ENCODE measurements around the gene ACSL1.

Gene ACSL1

DNA sequence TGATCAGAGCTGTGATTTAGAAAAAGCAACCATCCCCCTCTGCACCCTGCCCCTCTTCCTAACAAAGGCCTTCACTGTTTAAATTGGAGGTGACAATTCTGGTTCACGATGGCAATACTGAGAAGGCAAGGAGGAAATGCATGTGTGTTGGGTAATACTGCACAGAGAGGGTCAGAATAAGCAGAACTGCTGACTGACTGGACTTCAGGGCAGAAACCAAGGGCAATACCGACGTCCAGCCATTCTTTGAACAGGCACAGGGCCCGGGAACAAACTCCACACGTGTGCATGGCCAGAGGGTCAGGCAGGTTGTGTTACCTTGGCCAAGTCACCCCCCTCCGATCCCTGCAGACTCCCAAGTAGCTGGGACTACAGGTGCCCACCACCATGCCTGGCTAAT lies 6.0 kb downstream of the ACSL1 start:
- DNase-seq (ENCODE audit: low read depth), result peak; percentile 59
- H3K4me3 ChIP-seq (ENCODE audit: low read depth, low read length), result no peak overlapping the region
- TF ChIP-seq, protein P1, sequence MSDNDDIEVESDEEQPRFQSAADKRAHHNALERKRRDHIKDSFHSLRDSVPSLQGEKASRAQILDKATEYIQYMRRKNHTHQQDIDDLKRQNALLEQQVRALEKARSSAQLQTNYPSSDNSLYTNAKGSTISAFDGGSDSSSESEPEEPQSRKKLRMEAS (IDR thresholded peaks at IDR 0.05; ENCODE audit: low read depth, low read length), result no peak
- TF ChIP-seq, protein P2, sequence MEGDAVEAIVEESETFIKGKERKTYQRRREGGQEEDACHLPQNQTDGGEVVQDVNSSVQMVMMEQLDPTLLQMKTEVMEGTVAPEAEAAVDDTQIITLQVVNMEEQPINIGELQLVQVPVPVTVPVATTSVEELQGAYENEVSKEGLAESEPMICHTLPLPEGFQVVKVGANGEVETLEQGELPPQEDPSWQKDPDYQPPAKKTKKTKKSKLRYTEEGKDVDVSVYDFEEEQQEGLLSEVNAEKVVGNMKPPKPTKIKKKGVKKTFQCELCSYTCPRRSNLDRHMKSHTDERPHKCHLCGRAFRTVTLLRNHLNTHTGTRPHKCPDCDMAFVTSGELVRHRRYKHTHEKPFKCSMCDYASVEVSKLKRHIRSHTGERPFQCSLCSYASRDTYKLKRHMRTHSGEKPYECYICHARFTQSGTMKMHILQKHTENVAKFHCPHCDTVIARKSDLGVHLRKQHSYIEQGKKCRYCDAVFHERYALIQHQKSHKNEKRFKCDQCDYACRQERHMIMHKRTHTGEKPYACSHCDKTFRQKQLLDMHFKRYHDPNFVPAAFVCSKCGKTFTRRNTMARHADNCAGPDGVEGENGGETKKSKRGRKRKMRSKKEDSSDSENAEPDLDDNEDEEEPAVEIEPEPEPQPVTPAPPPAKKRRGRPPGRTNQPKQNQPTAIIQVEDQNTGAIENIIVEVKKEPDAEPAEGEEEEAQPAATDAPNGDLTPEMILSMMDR (IDR thresholded peaks at IDR 0.05; ENCODE audit: low read depth, low read length), result no peak
- TF ChIP-seq POLR2A (IDR thresholded peaks at IDR 0.05; ENCODE audit: extremely low read depth, insufficient read length) (no peak), MYC (IDR thresholded peaks at IDR 0.05; ENCODE audit: low read depth, low read length) (no peak)

DNA sequence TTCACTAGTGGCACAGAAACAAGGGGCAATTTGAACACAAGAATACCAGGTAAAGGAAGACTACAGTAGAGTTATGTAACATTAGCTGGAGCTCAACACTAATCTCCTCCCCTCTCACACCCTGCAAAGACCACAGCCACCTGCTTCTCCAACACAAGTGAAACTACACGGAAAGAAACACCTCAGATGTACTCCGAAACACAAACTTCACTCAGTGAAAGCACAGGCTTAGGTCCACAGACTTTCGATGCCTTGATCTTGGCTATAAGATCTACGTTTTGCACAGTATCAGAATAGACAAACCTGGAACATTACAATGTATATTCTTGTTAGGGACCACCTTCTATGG lies 7.6 kb downstream of the ACSL1 start:
- no peak for TF ChIP-seq MYC (IDR thresholded peaks at IDR 0.05; ENCODE audit: low read depth, low read length)
- TF ChIP-seq POLR2A (IDR thresholded peaks at IDR 0.05; ENCODE audit: extremely low read depth, insufficient read length), result no peak
- TF ChIP-seq, protein P2 (IDR thresholded peaks at IDR 0.05; ENCODE audit: low read depth, low read length), result no peak
- TF ChIP-seq, protein P1 (IDR thresholded peaks at IDR 0.05; ENCODE audit: low read depth, low read length), result no peak
- DNase-seq (ENCODE audit: low read depth), result no peak
- no peak overlapping the region for H3K4me3 ChIP-seq (ENCODE audit: low read depth, low read length)

DNA sequence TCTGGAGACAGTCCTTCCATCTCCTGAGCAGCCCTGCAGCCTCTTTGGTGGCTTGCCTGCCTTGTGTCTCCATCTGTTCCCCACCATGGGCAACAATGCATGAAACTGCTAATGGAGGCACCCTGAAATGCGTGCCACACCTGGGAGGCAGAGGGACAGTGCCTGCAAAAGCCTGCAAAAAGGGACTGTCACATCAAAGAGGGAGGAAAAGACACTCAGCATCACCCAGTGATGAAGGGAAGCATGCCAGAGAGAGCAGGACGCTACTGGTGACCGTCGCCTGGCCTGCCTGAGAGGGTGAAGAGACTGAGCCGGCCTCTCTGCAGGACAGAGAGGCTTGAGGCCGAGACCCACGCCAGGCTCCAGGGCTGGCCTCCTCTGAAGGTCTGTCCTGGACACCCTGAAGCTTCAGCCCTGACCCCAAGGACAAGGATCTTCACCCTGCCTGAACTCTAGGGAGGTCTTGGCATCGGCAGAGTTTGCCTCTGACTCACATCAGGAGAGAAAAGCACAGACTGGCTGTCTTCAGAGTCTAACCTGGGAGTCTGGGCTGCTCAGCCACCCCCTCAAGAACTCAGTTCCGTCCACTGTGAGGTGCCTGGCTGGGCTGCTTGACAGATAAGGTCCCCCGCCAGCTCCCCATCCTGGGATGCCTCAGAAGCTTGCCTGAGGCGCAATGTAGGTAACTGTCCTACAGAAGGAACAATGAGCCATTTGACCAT lies 8.1 kb downstream of the ACSL1 start:
- TF ChIP-seq POLR2A (IDR thresholded peaks at IDR 0.05; ENCODE audit: extremely low read depth, insufficient read length), result no peak
- TF ChIP-seq, protein P2 (IDR thresholded peaks at IDR 0.05; ENCODE audit: low read depth, low read length), result no peak
- no peak for TF ChIP-seq MYC (IDR thresholded peaks at IDR 0.05; ENCODE audit: low read depth, low read length)
- TF ChIP-seq, protein P1 (IDR thresholded peaks at IDR 0.05; ENCODE audit: low read depth, low read length), result no peak
- DNase-seq (ENCODE audit: low read depth), result no peak
- H3K4me3 ChIP-seq (ENCODE audit: low read depth, low read length), result no peak overlapping the region

DNA sequence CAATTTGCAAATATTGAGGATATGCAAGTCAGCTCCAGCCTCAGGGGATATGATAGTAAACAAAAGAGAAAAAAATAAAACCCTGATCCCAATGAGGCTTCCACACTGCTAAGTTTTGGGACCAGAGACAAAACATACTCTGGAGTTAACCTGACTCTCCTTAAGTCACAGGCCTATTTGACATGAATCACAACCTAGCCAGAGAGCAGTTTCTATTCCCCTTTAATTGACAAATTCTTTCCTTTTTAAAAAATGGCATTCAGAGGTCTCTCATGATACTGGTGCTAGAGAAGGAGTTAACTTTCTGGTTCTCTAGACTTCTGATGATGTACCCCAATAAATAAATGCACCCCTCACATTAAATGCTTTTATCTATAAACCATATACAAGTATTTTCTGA lies 8.8 kb downstream of the ACSL1 start:
- DNase-seq (ENCODE audit: low read depth), result no peak
- TF ChIP-seq, protein P2 (IDR thresholded peaks at IDR 0.05; ENCODE audit: low read depth, low read length), result no peak
- no peak for TF ChIP-seq POLR2A (IDR thresholded peaks at IDR 0.05; ENCODE audit: extremely low read depth, insufficient read length)
- TF ChIP-seq, protein P1 (IDR thresholded peaks at IDR 0.05; ENCODE audit: low read depth, low read length), result no peak
- no peak for TF ChIP-seq MYC (IDR thresholded peaks at IDR 0.05; ENCODE audit: low read depth, low read length)

DNA sequence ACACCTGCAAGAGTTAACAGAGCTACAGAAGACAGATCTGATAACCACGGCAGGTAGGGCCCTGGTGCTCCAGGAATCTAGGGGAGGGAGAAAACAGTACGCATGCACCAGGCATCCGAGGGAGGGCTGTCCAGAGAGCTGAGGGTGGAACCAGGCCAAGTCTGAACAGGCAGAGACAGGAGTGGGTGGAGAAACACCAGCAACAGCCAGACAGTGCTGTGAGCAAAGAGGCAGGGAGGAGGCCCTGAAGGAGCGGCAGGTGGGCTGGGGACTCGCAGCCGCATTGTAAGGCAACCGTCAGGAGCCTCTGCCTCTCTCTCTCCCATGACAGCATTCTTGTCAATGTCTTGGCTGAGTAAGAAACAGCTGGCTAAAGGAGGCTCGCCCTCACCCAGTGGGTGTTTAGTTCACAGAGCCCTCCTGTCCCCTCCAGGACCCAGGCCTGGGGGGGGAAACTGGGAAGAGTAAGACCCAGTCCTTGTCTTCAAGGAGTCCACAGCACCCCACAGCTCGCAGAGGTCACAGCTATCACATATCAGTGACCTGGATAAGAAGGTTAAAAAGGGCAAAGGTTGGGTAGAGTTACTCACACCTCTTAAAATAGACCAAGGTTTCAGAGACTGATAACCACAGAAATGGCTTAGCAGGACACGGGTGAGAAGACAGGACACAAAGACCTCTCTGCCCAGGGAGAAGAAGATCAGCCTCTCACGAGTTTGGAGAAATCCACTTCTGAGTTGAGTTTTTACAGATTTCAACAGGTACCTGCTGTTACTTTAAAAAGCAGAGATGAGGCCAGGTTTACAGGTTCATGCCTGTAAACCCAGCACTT lies 10.5 kb downstream of the ACSL1 start:
- no peak for TF ChIP-seq MYC (IDR thresholded peaks at IDR 0.05; ENCODE audit: low read depth, low read length)
- no peak for TF ChIP-seq POLR2A (IDR thresholded peaks at IDR 0.05; ENCODE audit: extremely low read depth, insufficient read length)
- TF ChIP-seq, protein P2 (IDR thresholded peaks at IDR 0.05; ENCODE audit: low read depth, low read length), result no peak
- TF ChIP-seq, protein P1 (IDR thresholded peaks at IDR 0.05; ENCODE audit: low read depth, low read length), result no peak
- DNase-seq (ENCODE audit: low read depth), result peak; percentile 69
- H3K4me3 ChIP-seq (ENCODE audit: low read depth, low read length), result no peak overlapping the region

More for the DNA sequence above, 8.8 kb downstream of the ACSL1 start:
- H3K4me3 ChIP-seq (ENCODE audit: low read depth, low read length), result no peak overlapping the region

All from NB4 (cell line).